T47D (cell line): ENCODE measurements around the gene ATXN7L1.

Source experiments
- DNase-seq, 2 experiments: peaks; one replicate each; pipeline versions ENCODE4 v3.0.0 to v3.0.0-alpha.2; 2011 to 2012; ENCODE audit warnings: low read depth in 1 of 2, low spot score in 1 of 2
- JUND ChIP-seq: IDR thresholded peaks from 2 replicates; pipeline ENCODE4 v1.6.1; 2012; ENCODE audit warnings: low read depth
- in situ Hi-C: cut with HindIII; loops from 2 replicates; pipeline ENCODE4 v1.10.0; 2016; ENCODE audit warnings: low sequenced_read_pairs, low pct_unique_long_range_greater_than_20kb

Gene ATXN7L1

DNA sequence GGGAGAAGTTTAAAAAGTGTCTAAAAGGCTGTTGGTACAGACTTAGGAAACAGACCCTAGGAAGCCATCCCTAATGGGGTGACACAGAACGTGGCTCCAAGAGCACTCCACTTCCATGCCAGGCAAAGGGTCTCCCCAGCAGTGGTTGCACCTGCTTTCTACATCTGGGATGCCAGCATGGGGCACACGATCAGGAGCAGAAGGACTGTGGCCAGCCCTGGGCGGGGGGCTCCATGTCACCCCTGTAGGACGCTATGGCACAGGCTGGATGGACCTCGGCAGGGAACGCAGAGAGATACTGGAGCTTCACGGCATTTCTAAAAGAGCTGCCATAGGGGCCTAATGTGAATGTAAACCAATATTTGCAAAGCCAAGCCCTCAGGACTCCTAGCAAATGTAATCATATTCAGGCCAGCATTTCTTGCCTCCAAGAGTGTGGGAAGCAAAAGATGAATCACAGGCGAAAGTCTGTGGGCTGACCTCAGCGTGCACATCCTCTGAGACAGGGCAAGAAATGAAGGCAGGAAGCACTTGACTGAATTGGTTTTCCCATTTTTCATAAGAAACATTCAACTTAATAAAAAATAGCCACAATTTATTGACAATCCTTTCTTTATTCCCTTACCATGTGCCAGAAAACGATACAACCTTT, 93.9 kb downstream of the ATXN7L1 start:
- no peak for TF ChIP-seq JUND
- no peak for DNase-seq
- in situ Hi-C loops = no loop called here

DNA sequence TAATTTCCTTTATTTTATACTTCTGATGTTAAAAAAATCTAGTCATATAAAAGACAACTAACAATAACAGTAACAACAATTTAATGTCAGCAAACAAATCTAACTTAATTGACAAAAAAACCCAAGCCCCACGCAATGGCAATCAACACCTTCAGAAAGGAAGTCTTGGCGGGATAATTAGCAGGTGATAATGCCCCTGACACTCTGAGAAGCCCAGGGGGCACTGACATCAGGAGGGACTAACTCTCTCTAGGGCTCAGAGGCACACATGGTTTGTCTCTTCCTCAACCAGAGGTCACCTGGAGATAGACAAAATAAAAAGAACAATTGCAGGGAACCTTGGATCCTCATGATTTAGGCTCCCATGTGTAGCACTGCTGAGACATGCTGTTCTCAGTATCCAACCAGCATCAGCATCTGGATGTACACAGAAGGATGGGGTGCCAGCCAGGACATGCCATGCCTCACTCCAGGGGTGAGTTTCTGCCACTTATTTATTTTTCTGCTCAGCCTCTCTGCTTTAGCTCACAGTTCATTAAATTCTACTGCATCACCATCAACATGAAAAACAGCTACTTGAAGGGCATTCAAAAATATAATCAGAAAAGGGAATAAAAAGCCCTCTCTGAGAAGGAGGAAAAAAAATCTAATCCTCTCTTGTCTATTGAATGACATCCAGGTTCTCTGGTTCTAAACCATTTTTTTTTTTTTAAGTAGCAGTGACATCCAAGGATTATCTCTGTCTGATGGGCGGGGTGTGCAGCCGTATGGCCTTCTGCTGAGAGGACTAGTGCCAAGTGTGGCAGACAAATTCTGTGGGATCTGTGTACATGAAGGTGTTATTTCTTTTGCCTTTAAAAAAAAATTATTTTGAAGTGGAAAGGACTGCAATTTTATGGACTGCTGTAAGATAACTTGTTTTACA, 96.3 kb downstream of the ATXN7L1 start:
- in situ Hi-C loops = no loop called here

DNA sequence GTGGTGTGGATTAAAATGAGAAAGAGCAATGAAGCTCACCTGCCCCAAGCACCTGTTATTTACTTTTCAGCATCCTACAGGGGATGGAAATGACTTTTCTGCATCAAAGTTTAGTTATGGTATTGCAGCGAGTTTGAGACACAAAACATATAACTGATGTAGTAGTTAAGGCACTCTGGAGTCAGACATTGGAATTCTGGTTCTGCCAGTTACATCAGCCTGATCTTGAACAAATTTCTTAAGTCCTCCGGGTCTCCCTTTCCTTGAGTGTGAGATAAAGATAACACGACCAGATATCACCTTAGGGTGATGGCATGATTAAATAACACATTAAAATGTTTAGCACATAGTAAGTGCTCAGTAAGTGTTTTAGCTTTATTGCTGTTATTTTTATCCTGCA, 97.4 kb downstream of the ATXN7L1 start:
- no peak for TF ChIP-seq JUND
- in situ Hi-C loops = no loop called here
- DNase-seq = no peak

More for the DNA sequence above, 96.3 kb downstream of the ATXN7L1 start:
- DNase-seq = no peak
- TF ChIP-seq JUND = no peak

DNA sequence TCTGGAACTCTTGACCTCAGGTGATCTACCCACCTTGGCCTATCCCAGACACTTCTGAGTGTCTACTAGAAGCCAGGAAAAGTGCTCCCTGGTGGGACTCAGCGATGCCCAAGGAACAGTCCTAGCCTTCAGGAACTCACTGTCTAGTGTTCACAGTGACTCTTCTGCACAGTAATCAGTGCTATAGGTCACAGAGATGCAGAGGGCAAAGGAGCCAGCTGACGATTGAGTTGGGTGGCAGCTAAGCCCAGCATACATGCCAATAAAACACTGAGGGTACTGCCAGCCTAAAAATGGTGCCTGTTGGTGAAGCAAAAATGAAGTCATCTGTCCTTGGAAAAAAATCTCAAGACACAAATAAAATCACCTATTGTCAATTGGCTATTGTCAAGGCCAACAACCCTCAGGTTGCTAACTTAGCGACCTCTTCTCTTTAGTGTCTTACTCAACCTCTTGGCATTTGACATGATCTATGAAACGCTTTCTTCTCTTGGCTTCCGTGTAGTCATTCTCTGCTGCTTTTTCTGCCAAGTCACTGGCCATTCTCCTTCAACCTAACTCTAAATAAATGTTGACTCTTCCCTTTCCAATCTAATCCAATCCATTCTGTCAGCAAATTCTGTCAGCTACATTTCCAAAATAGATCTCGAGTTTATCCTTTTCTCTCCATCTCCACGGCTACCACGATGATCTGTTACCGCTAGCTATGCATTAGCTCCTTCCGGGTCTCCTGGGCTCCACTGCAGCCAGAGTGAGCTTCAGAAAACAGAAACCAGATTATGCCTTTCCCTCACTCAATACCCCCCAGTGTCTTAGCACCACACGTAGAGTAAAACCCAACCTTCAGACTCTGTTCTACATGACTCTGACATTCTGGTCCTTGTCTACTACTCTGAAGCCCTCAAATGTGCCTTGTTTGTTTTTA, 99.2 kb downstream of the ATXN7L1 start:
- no peak for TF ChIP-seq JUND
- in situ Hi-C loops = no loop called here
- no peak for DNase-seq

DNA sequence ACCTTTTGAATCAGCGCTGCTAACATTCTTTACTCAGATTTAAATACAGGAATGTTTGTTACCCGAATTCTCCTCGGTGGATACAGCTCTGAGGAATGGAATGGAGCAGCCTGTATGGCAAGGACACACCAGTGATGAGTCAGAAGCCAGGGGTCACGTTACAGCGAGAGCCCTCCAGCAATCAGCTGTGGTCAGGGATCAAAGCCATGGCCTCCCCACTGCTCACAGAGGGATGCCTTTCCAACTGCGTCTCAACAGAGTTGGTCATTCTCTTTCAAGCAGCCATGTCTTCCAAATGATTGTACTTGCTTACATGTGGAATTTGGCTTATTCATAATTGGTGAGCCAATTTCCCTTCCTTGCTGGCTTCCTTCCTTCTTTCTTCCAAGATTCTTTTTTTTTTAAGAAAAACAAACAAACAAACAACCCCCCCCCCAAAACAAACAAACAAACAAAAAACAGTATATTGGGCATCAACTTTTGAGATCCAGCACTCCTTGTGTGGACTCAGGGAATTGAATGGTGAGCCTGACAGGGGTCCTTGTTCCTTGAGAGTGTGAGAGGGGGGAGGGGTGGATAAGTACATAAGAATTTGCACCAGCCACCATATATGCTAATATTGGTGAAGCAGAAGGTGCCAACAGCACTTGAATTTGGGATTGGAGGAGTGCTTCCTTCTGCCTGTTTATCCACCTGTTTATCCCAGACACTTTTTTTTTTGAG, 100.2 kb downstream of the ATXN7L1 start:
- TF ChIP-seq JUND = no peak
- no peak for DNase-seq
- in situ Hi-C loops = no loop called here

DNA sequence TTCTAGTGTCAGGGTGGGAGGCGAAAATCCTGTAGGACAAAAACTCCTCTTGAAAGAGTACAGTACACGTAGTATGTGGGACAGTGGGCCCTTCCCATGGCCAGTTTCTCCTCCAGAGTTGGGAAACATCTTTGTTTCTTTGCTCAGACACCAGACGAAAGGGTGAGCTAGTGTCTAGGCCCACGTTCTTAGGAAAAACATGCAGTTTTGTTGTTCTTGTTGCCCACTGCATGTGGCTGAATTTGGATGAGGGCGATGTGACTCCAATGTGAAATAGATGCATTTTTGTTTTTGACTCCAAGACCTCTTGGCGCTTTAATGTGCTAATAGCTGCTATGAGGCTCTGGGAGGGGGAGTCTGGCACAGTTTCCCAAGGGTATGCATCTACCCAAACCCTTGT, 100.8 kb downstream of the ATXN7L1 start:
- DNase-seq = no peak
- no peak for TF ChIP-seq JUND
- in situ Hi-C loops = no loop called here

DNA sequence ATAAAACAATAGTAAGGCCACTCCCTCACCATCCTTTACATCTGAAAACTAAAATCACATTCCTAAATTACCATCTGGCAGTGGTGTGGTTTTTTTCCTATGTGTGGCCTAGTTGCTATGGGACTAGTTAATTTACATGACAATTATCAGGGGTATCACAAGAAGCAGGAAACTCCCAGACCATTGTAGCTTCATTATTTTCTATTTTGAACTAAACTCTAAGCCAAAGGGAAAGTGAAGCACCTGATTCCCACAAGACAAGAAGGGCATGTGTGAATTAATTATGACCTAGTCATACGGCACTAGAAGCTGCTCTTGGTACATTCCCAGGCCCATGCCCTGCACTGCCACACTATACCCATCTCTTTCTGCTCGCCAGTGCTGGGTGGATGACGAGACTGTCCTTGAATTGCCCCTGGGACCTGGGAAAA, 103.4 kb downstream of the ATXN7L1 start:
- no peak for DNase-seq
- in situ Hi-C loops = no loop called here
- no peak for TF ChIP-seq JUND

DNA sequence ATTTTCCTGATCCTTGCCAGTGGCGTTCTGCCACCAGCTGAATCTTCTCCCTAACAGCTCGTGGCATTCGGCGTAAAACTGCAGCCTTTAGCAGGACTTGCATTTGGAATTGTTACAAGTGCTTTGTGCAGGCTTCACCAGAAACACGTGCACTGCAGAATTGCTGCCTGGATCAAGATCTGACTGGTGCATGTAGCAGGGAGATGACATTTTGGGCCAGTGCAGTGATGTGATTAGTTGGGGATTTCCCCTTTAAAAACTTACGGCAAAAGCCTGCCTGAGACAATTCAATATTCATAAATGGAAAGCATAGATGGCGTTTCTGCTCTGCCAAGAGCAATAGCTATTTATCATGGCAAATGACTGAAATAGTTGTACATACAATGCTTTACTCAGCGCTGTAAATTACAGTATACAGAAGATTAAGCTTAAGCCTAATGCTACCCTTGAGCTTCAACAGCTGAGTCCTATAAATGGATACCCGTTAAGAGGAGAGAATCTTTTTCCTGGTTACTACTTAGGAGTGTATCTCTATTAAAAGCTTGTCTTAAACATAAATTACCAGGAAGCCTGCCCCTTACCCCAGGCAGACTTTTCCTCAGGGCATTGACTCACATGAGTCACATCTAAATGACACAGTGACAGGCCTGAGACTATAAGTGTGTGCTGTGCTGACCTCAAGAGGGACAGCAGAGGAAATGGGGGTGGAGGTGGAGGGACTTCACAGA, 106.3 kb downstream of the ATXN7L1 start:
- in situ Hi-C loops = no loop called here
- no peak for DNase-seq
- no peak for TF ChIP-seq JUND

DNA sequence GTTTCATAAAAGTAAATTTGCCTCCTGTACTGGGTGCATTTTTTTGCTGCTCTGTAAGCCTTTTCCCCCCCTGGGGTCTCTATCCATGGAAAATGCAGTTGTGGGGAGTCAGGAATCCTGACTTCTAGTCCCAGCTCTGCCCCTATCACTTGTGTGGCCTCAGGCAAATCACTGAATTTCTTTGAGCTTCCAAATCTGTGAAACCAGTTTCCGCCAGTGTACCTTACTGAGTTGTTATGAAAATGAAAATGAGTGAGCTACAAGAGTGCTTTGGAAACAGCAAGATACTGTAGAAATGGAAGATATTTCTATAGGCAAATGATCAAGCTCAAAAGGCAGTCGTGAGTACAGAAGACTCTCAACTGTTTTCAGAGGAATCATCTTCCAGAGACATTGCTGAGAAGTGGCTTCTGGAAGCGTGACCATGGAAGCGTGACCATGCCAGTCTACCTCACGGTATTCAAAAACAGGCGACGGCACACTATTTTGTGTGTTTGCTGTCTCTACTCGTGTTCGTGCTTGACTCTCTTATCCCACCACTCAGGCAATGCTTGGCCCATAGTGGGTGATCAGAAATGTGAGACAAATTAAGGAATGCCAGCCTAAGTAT, 107.4 kb downstream of the ATXN7L1 start:
- in situ Hi-C loops = no loop called here
- DNase-seq = no peak
- no peak for TF ChIP-seq JUND

DNA sequence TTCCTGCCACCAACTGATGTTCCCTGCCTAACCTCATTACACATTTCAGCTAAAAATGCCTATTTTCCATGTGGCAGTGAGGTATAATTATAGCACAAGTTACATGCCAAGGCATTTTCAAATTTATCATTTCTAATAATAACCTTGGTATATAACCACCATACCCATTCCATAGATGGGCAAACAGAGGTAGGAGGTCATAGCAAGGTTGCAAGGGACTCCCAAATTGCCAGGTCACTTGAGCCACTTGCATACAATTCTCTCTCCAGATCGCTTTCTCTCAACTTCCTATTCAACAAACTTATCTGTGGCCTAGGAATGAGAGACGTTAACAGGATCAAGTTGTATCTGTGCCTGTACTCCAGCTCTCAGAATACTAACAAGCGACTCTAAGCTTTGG, 108.3 kb downstream of the ATXN7L1 start:
- in situ Hi-C loops = no loop called here
- no peak for DNase-seq
- TF ChIP-seq JUND = no peak

DNA sequence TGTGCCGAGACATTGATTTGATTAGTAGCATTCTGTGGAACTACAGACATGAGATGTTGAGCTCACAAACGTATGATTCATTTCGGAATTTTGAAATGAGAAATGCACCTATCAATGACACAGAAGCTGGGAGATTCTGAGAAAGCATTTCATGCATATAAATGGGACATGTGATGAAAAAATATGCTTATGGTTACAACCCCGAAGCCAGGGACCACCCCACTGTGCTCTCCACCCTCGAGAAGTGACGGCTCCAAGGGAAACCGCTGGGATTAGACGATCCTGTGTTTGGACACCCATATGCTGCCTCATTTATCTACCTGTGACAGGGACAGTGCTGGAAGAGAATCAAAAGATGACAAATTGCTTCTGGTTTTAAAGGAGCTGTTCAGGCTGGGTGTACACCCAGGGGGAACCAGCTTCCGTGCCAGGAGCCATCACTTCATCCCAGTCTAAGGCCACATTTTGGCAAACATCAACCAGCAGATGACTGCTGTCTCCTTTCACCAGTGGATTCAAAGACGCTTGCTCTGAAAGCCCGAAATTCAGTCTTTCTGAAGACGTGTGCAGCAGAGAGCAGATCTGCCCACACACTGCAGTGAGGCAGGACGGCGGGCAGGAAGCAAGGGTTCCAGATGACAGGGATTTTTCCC, 109.9 kb downstream of the ATXN7L1 start:
- no peak for DNase-seq
- in situ Hi-C loops = no loop called here
- no peak for TF ChIP-seq JUND
